Parathyroid adenoma (tissue), 2 donors: Measurements from ENCODE around the gene NCAPH2.
A peak's percentile ranks its signal among the peaks of the same experiment; 100 is the strongest.

Experiments
- H2AFZ ChIP-seq: fragments of 300-600 bp; sonication (generic); one replicate; pipeline ENCODE4 v1.7.0; 2017; ENCODE audit warnings: antibody characterized with exemption, mild to moderate bottlenecking
- H3K27ac ChIP-seq: fragments of 300-600 bp; sonication (generic); one replicate; pipeline ENCODE4 v1.7.0; 2017
- H3K27me3 ChIP-seq: fragments of 300-600 bp; sonication (generic); one replicate; pipeline ENCODE4 v1.7.0; 2017; ENCODE audit warnings: low read length; ENCODE audit not compliant: control insufficient read depth, insufficient read depth
- H3K36me3 ChIP-seq: fragments of 300-600 bp; sonication (generic); one replicate; pipeline ENCODE4 v1.7.0; 2017; ENCODE audit warnings: low read length; ENCODE audit not compliant: control insufficient read depth, insufficient read depth
- H3K4me1 ChIP-seq: fragments of 300-600 bp; sonication (generic); one replicate; pipeline ENCODE4 v1.7.0; 2017; ENCODE audit warnings: control low read depth
- H3K4me2 ChIP-seq: fragments of 300-600 bp; sonication (generic); one replicate; pipeline ENCODE4 v1.7.0; 2017; ENCODE audit warnings: low read length
- H3K4me3 ChIP-seq: fragments of 300-600 bp; sonication (generic); one replicate; pipeline ENCODE4 v1.7.0; 2017; ENCODE audit warnings: low read depth, low read length
- H3K79me2 ChIP-seq: fragments of 300-600 bp; sonication (generic); one replicate; pipeline ENCODE4 v1.7.0; 2017; ENCODE audit warnings: control low read depth
- H3K9ac ChIP-seq: fragments of 300-600 bp; sonication (generic); one replicate; pipeline ENCODE4 v1.7.0; 2017; ENCODE audit warnings: mild to moderate bottlenecking
- H3K9me3 ChIP-seq: fragments of 300-600 bp; sonication (generic); one replicate; pipeline ENCODE4 v1.7.0; 2017; ENCODE audit warnings: low read length; ENCODE audit not compliant: control insufficient read depth
- TF ChIP-seq, protein P1 (sequence below): fragments of 300-600 bp; sonication (generic); IDR thresholded peaks from one replicate; pipeline ENCODE4 v1.7.0; 2017; ENCODE audit warnings: antibody characterized with exemption, mild to moderate bottlenecking
- donor health status: primary hyperparathyroidism.

The NCAPH2 gene

DNA sequence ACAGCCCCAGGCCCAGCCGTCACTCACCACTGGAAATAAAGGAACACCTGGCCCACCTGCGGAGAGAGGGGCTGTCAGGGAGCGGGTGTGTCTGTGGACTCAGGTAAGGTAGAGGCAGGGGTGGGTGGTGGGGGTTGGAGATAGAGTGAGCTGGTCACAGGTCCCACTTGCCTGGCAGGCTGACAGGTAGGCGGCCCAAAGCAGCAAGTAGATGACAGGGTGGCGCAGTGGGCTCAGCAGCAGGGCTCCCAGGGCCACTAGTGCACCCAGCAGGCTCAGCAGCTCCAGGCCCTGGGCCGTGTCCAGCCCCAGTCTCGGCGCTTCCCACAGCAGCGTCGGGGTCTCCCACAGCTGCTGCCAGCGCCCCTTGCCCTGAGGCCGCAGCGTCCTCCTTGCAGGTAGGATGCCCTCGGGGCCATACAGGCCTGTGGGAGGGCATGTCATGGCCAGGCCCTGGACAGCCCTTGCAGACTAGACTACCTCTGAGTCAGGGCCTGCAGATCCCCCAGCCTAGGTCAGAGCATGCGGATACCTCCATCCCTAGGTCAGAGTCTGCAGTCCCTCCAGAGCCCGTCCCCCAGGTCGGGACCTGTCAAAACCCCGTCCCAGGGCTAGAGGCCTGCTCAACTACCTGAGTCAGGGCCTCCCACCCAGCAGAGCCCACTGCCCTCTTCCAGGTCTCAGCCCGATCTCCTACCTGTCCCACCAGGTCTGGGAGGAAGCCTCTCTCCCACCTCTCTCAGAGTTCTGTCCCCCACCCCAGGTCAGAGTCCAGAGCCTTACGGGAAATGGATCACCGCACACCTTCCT is 1.2 kb upstream of the NCAPH2 start:
- TF ChIP-seq, protein P1, sequence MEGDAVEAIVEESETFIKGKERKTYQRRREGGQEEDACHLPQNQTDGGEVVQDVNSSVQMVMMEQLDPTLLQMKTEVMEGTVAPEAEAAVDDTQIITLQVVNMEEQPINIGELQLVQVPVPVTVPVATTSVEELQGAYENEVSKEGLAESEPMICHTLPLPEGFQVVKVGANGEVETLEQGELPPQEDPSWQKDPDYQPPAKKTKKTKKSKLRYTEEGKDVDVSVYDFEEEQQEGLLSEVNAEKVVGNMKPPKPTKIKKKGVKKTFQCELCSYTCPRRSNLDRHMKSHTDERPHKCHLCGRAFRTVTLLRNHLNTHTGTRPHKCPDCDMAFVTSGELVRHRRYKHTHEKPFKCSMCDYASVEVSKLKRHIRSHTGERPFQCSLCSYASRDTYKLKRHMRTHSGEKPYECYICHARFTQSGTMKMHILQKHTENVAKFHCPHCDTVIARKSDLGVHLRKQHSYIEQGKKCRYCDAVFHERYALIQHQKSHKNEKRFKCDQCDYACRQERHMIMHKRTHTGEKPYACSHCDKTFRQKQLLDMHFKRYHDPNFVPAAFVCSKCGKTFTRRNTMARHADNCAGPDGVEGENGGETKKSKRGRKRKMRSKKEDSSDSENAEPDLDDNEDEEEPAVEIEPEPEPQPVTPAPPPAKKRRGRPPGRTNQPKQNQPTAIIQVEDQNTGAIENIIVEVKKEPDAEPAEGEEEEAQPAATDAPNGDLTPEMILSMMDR: no peak
- Histone ChIP-seq H3K4me2 (peak overlapping the region; percentile 85), H3K27ac (peak overlapping the region; percentile 68), H3K79me2 (peaks cover under 1% of the 10 kb centered on the region), H2AFZ (peak overlapping the region; percentile 82), H3K27me3 (no peaks in the 10 kb centered on the region), H3K9ac (peak overlapping the region; percentile 67), H3K4me3 (peak overlapping the region; percentile 92), H3K9me3 (no peaks in the 10 kb centered on the region), H3K4me1 (no peaks in the 10 kb centered on the region), H3K36me3 (no peaks in the 10 kb centered on the region)

DNA sequence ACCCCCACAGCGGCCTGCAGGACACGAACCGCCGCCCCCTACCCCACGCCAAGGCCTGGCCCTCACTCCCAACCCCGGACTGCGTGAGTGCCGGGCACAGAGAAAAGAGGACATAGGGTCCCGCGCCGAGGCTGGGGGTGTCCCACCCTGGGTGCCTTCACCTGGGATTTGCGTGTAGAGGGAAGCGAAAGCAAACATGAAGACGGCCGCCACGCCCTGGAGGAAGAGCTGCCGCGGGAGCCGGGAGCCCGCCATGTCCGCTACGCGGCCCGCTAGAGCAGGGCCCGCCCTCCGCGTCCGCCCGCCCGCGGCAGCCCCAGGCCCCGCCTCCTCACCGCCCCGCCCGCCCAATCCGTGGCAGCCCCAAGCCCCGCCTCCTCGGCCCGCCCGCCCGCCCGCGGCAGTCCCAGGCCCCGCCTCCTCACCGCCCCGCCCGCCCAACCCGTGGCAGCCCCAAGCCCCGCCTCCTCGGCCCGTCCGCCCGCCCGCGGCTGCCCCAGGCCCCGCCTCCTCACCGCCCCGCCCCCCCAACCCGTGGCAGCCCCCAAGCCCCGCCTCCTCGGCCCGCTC is 518 bp upstream of the NCAPH2 start, which contains the start of gene LMF2:
Gene LMF2, minus strand, starts transcription at position 282 of the 570 bp plus-strand sequence. Its CDS starts 27 bp downstream, at position 255.
- H3K79me2 ChIP-seq: peaks cover 6% of the 10 kb centered on the region
- no peaks in the 10 kb centered on the region for H3K27me3 ChIP-seq
- TF ChIP-seq, protein P1: no peak
- peak within 1 kb of the TSS; percentile 67 for H3K9ac ChIP-seq
- H3K4me1 ChIP-seq: no peaks in the 10 kb centered on the region
- no peaks in the 10 kb centered on the region for H3K36me3 ChIP-seq
- H3K27ac ChIP-seq: peak within 1 kb of the TSS; percentile 68
- H3K9me3 ChIP-seq: no peaks in the 10 kb centered on the region
- H2AFZ ChIP-seq: peak within 1 kb of the TSS; percentile 82
- H3K4me3 ChIP-seq: peak within 1 kb of the TSS; percentile 92
- H3K4me2 ChIP-seq: peak within 1 kb of the TSS; percentile 85

DNA sequence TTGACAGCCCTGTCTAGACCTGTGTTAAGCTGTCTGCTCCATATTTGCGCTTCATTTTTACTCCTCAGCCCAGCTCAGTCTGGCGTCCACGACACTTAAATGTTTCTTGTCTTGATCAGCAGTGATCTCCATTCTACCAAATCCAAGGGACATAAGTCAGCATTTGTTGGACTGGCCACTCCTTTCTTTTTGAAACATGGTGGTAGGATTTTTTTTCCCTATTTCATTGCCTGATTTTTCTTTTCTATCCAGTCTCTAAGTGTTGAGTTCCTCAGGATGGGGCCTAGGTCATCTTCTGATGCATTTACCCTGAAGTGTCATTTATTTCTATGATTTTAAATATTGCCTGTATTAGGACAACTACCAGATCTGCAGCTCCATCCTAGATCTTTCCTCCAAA is 873 bp downstream of the NCAPH2 start:
- H3K36me3 ChIP-seq: no peaks in the 10 kb centered on the region
- H2AFZ ChIP-seq: no peak overlapping the region
- H3K79me2 ChIP-seq: peaks cover 19% of the 10 kb centered on the region
- H3K9ac ChIP-seq: no peak overlapping the region
- peak overlapping the region; percentile 68 for H3K27ac ChIP-seq
- no peaks in the 10 kb centered on the region for H3K9me3 ChIP-seq
- peak overlapping the region; percentile 80 for H3K4me3 ChIP-seq
- H3K4me2 ChIP-seq: peak overlapping the region; percentile 77
- no peaks in the 10 kb centered on the region for H3K27me3 ChIP-seq
- H3K4me1 ChIP-seq: no peaks in the 10 kb centered on the region
- TF ChIP-seq, protein P1: no peak

DNA sequence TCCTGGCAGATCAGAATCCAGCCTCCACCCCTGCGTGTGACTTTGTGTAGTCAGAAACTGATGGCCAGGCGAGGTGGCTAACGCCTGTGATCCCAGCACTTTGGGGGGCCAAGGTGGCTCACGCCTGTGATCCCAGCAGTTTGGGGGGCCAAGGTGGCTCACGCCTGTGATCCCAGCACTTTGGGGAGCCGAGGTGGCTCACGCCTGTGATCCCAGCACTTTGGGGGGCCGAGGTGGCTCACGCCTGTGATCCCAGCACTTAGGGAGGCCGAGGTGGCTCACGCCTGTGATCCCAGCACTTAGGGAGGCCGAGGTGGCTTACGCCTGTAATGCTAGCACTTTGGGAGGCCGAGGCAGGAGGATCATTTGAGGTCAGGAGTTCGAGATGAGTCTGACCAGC is 5.2 kb downstream of the NCAPH2 start:
- Histone ChIP-seq H3K27me3 (no peaks in the 10 kb centered on the region), H3K4me1 (no peaks in the 10 kb centered on the region), H2AFZ (no peak overlapping the region), H3K4me3 (no peak overlapping the region), H3K9me3 (no peaks in the 10 kb centered on the region), H3K9ac (no peak overlapping the region), H3K27ac (no peak overlapping the region), H3K79me2 (peaks cover 41% of the 10 kb centered on the region), H3K36me3 (no peaks in the 10 kb centered on the region), H3K4me2 (no peak overlapping the region)
- TF ChIP-seq, protein P1: no peak
